H1 (cell line): ENCODE results near the gene ATG9B. TPM values are rescaled to one million over a fixed set of nuclear protein-coding genes. Genes with fewer than 3 reads are reported as not detected.

Experiments
- CTCF ChIA-PET: fragments of 300-600 bp; sonication (Branson Sonifier 250); formaldehyde crosslinking; loops from one replicate; lab custom pipeline; 2021; ENCODE audit not compliant: partially characterized antibody; lab: Charles Lee
- POLR2A ChIA-PET: fragments of 300-600 bp; sonication (Branson Sonifier 250); formaldehyde crosslinking; loops from one replicate; lab custom pipeline; 2021; ENCODE audit warnings: inconsistent platforms; ENCODE audit not compliant: partially characterized antibody; lab: Charles Lee
- DNase-seq, 2 experiments: peaks; one replicate each; pipeline versions ENCODE4 v3.0.0 to v3.0.0-alpha.2; 2010 to 2022; ENCODE audit warnings: low spot score in 2 of 2, low read depth in 1 of 2, mixed read lengths in 1 of 2
- FAIRE-seq: peaks from 2 replicates; lab custom pipeline; 2011; peaks lifted over from hg19 to GRCh38; lab: Jason Lieb, UNC
- H2AFZ ChIP-seq: 2 replicates; pipeline ENCODE4 v1.8.1; 2012; ENCODE audit warnings: low read length, inconsistent platforms
- H2AK5ac ChIP-seq: 2 replicates; pipeline ENCODE4 v1.6.1; 2013; ENCODE audit warnings: low read depth, low read length
- H2BK120ac ChIP-seq: replicated peaks from 2 replicates; pipeline ENCODE3; 2013; ENCODE audit warnings: low read depth, low read length, inconsistent platforms
- H2BK12ac ChIP-seq: 2 replicates; pipeline ENCODE4 v1.6.1; 2013; ENCODE audit warnings: low read depth, low read length
- H2BK15ac ChIP-seq: 2 replicates; pipeline ENCODE4 v1.6.1; 2013; ENCODE audit warnings: low read length
- H2BK20ac ChIP-seq: 2 replicates; pipeline ENCODE4 v1.6.1; 2013; ENCODE audit warnings: low read length
- H2BK5ac ChIP-seq: 2 replicates; pipeline ENCODE4 v1.6.1; 2013; ENCODE audit warnings: low read depth, low read length
- H3K14ac ChIP-seq: 2 replicates; pipeline ENCODE4 v1.6.1; 2013; ENCODE audit warnings: inconsistent platforms; ENCODE audit not compliant: insufficient read length
- H3K18ac ChIP-seq: 2 replicates; pipeline ENCODE4 v1.6.1; 2013; ENCODE audit warnings: low read length; ENCODE audit errors: extremely low read depth
- H3K23ac ChIP-seq: 2 replicates; pipeline ENCODE4 v1.6.1; 2013; ENCODE audit warnings: inconsistent platforms; ENCODE audit not compliant: insufficient read length
- H3K23me2 ChIP-seq: 2 replicates; pipeline ENCODE4 v1.6.1; 2013; ENCODE audit warnings: low read depth, low read length
- H3K27ac ChIP-seq: 2 replicates; pipeline ENCODE4 v1.6.1; 2011; ENCODE audit warnings: low read depth, low read length, inconsistent platforms
- H3K27me3 ChIP-seq, 4 experiments: replicated peaks in 1 of 4; 1 replicate in 1 of 4; 2 replicates in 3 of 4; pipeline versions ENCODE4 v1.6.1 to v1.8.1; 2011 to 2013; ENCODE audit warnings: low read length in 3 of 4, mild to moderate bottlenecking in 3 of 4, inconsistent platforms in 2 of 4, mixed read lengths in 2 of 4, moderate library complexity in 1 of 4; ENCODE audit not compliant: control insufficient read depth in 3 of 4, insufficient read depth in 3 of 4; ENCODE audit errors: extremely low read depth in 1 of 4
- H3K36me3 ChIP-seq, 4 experiments: 2 replicates each; pipeline versions ENCODE4 v1.6.1 to v1.8.1; 2011 to 2013; ENCODE audit warnings: mild to moderate bottlenecking in 4 of 4, low read length in 3 of 4, moderate library complexity in 2 of 4, control low read depth in 1 of 4, inconsistent platforms in 1 of 4; ENCODE audit not compliant: insufficient read depth in 4 of 4, control insufficient read depth in 2 of 4
- H3K4ac ChIP-seq: replicated peaks from 2 replicates; pipeline ENCODE3; 2013; ENCODE audit warnings: low read length, low read depth, mixed read lengths, inconsistent platforms; ENCODE audit not compliant: insufficient read length
- H3K4me1 ChIP-seq, 4 experiments: replicated peaks in 1 of 4; 1 replicate in 1 of 4; 2 replicates in 3 of 4; pipeline versions ENCODE4 v1.6.1 to v1.8.1; 2011 to 2013; ENCODE audit warnings: low read length in 3 of 4, inconsistent platforms in 2 of 4, mixed read lengths in 1 of 4; ENCODE audit not compliant: insufficient read depth in 4 of 4, control insufficient read depth in 3 of 4
- H3K4me2 ChIP-seq, 2 experiments: 2 replicates each; pipeline versions ENCODE4 v1.6.1 to v1.8.1; 2011 to 2013; ENCODE audit warnings: low read depth in 2 of 2, low read length in 2 of 2, control low read depth in 1 of 2, inconsistent platforms in 1 of 2, mild to moderate bottlenecking in 1 of 2; ENCODE audit not compliant: insufficient read depth in 1 of 2
- H3K4me3 ChIP-seq, 4 experiments: fragments of 200-600, 300-600 bp in 1 of 4; sonication (generic), shearing (Covaris generic), sonication (Bioruptor Twin) in 1 of 4; 2 replicates each; pipeline versions ENCODE4 v1.5.1 to v1.8.1; 2011 to 2016; ENCODE audit warnings: low read length in 4 of 4, low read depth in 3 of 4, control low read depth in 2 of 4, inconsistent platforms in 2 of 4, mild to moderate bottlenecking in 2 of 4, mixed read lengths in 1 of 4, moderate library complexity in 1 of 4; ENCODE audit not compliant: insufficient read depth in 2 of 4; ENCODE audit errors: extremely low read depth in 1 of 4
- H3K56ac ChIP-seq: replicated peaks from 2 replicates; pipeline ENCODE3; 2013; ENCODE audit warnings: low read depth, mild to moderate bottlenecking, mixed read lengths, low read length, inconsistent platforms; ENCODE audit not compliant: insufficient read length
- H3K79me1 ChIP-seq: 2 replicates; pipeline ENCODE4 v1.6.1; 2013; ENCODE audit warnings: low read depth, low read length, control low read depth
- H3K79me2 ChIP-seq, 2 experiments: 2 replicates each; pipeline versions ENCODE4 v1.6.1 to v1.8.1; 2012 to 2013; ENCODE audit warnings: low read length in 2 of 2, mild to moderate bottlenecking in 2 of 2, inconsistent platforms in 1 of 2; ENCODE audit not compliant: insufficient read depth in 2 of 2, control insufficient read depth in 1 of 2
- H3K9ac ChIP-seq, 4 experiments: replicated peaks in 1 of 4; 1 replicate in 1 of 4; 2 replicates in 3 of 4; pipeline versions ENCODE4 v1.6.1 to v1.8.1; 2011 to 2013; ENCODE audit warnings: low read depth in 3 of 4, low read length in 3 of 4, control low read depth in 2 of 4, mild to moderate bottlenecking in 2 of 4, moderate library complexity in 2 of 4, inconsistent platforms in 1 of 4; ENCODE audit errors: extremely low read depth in 1 of 4
- H3K9me3 ChIP-seq, 2 experiments: 2 replicates each; pipeline versions ENCODE4 v1.6.1 to v1.8.1; 2012 to 2013; ENCODE audit warnings: mild to moderate bottlenecking in 2 of 2, moderate library complexity in 2 of 2, control low read depth in 1 of 2, inconsistent platforms in 1 of 2, low read depth in 1 of 2, low read length in 1 of 2, mixed read lengths in 1 of 2; ENCODE audit not compliant: insufficient read depth in 2 of 2
- H4K20me1 ChIP-seq, 2 experiments: replicated peaks in 1 of 2; 2 replicates each; pipeline versions ENCODE3 to v1.8.1; 2011 to 2013; ENCODE audit warnings: inconsistent platforms in 2 of 2, low read length in 2 of 2, mild to moderate bottlenecking in 1 of 2; ENCODE audit not compliant: insufficient read depth in 2 of 2, control insufficient read depth in 1 of 2
- H4K5ac ChIP-seq: 2 replicates; pipeline ENCODE4 v1.6.1; 2013; ENCODE audit warnings: low read length, low read depth, mixed read lengths, inconsistent platforms; ENCODE audit not compliant: insufficient read length
- H4K8ac ChIP-seq: 2 replicates; pipeline ENCODE4 v1.8.0; 2013; ENCODE audit warnings: mild to moderate bottlenecking, moderate library complexity, low read length, inconsistent platforms; ENCODE audit not compliant: insufficient read depth; ENCODE audit errors: extremely low read depth
- H4K91ac ChIP-seq: replicated peaks from 2 replicates; pipeline ENCODE3; 2013; ENCODE audit warnings: low read length, mixed read lengths, inconsistent platforms; ENCODE audit not compliant: insufficient read length
- ASH2L ChIP-seq: fragments of 200-600, 300-600 bp; sonication (generic); IDR thresholded peaks from one replicate; pipeline ENCODE4 v1.7.1; 2017; ENCODE audit warnings: low read length
- WGBS, 2 experiments: shearing (Covaris generic) in 1 of 2; methylation state at CpG; one replicate each; pipeline versions ENCODE4 v1.1.6 to v1.1.7; 2013 to 2015; ENCODE audit warnings: low lambda C conversion rate in 2 of 2, mixed read lengths in 2 of 2, inconsistent platforms in 1 of 2, low coverage in 1 of 2, missing lambda C conversion rate in 1 of 2; ENCODE audit not compliant: insufficient replicate concordance in 2 of 2, insufficient coverage in 1 of 2, insufficient read length in 1 of 2; ENCODE audit errors: extremely low coverage in 1 of 2, missing lambda C conversion rate in 1 of 2; 5-methylcytosine and 5-hydroxymethylcytosine counted together
- polyA plus RNA-seq, 7 experiments: library from polyadenylated mRNA; depleted of rRNA in 3 of 7; stranded (reverse) in 5 of 7; unstranded in 2 of 7; fragments of >200 nt in 5 of 7; fragments of 200-250 nt in 2 of 7; gene quantifications; 1 replicate in 5 of 7; 2 replicates in 1 of 7; 4 replicates in 1 of 7; pipeline versions ENCODE4 v1.2.1 to v1.2.3, GENCODE V29; 2011 to 2013; ENCODE audit warnings: missing spikeins in 2 of 7, mixed read lengths in 2 of 7
- total RNA-seq: library from RNA; stranded (reverse); fragmentation: NEBNext Ultra II Directional; extraction: Animal tissue kit (Norgen Biotek cat#: 25700); gene quantifications from 2 replicates; pipeline ENCODE4 v1.2.1, GENCODE V29; 2021

ATG9B gene
- total and polyA plus RNA-seq, 2 of the 8 experiments (the other 6 are each of a cell fraction or from before 2014, with no cell fraction given) = 1.4 to 2.3 TPM

DNA sequence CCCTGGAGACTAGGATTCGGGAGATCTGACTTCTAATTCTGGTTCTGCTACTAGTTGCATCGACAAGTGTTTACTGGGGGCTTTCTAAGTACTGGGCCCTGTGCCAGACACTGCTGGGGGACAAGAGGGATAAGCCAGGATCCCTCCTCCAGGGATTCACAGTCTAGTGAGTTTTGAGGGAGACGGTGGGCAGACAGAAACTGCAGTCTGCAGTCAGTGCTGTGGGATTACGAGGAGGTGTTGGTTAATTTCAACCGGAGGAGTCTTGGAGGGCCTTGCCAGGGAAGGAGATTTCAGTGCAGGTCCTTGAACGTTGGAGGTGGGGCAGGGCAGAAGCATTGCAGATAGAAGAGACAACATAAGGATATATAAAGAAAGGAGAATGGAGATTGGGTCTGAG lies 42.6 kb downstream of the ATG9B start:
- POLR2A ChIA-PET = no interaction called here
- Histone ChIP-seq H3K56ac (no peak overlapping the region), H3K14ac (no peak overlapping the region), H3K36me3 (no peaks in the 10 kb centered on the region), H4K91ac (no peak overlapping the region), H3K4me3 (no peak overlapping the region), H3K79me2 (no peaks in the 10 kb centered on the region), H3K18ac (no peak overlapping the region), H4K20me1 (peaks cover 2 to 5% of the 10 kb centered on the region in 2 experiments), H3K23me2 (peaks cover 13% of the 10 kb centered on the region), H3K4me2 (no peak overlapping the region), H3K79me1 (no peaks in the 10 kb centered on the region), H3K27me3 (peaks cover 2 to 25% (median 17%) of the 10 kb centered on the region in 4 experiments), H2BK120ac (no peak overlapping the region), H4K8ac (no peak overlapping the region), H2BK20ac (no peak overlapping the region), H3K4me1 (peaks cover 11 to 26% (median 22%) of the 10 kb centered on the region in 4 experiments), H4K5ac (no peak overlapping the region), H2AFZ (no peak overlapping the region), H2BK5ac (no peak overlapping the region), H2BK12ac (no peak overlapping the region), H3K4ac (no peak overlapping the region), H3K9ac (no peak overlapping the region), H3K23ac (no peak overlapping the region), H3K27ac (no peak overlapping the region), H2AK5ac (no peak overlapping the region), H3K9me3 (no peaks in the 10 kb centered on the region), H2BK15ac (no peak overlapping the region; the same call in 1 of the 2 replicates)
- FAIRE-seq (no peak), DNase-seq (no peak)
- 71% methylated on average over 6 of the region's 6 CpGs; no CpG with 5 or more reads in 1 of the 2 experiments for WGBS, 2 experiments
- TF ChIP-seq ASH2L = no peak
- CTCF ChIA-PET = interaction anchor here (3.4 to 27.0 kb wide), 3 partner anchors 18 to 37 kb away, joined by 11 to 797 read pairs (median 51); no protein-coding TSS in a partner anchor
